MM.1S (cell line): Measurements from ENCODE around the gene PRKG1.

Experiments used
- DNase-seq: peaks from one replicate; pipeline ENCODE4 v3.0.0-alpha.2; 2015
- H2AFZ ChIP-seq: fragments of 300-600 bp; sonication (generic); 2 replicates; pipeline ENCODE4 v1.6.0; 2016; ENCODE audit warnings: antibody characterized with exemption, low read length
- H3F3A ChIP-seq: fragments of 300-600 bp; sonication (generic); 2 replicates; pipeline ENCODE4 v1.6.1; 2016; ENCODE audit warnings: mild to moderate bottlenecking, antibody characterized with exemption, low read length, moderate library complexity, mixed read lengths; ENCODE audit not compliant: insufficient read depth
- H3K27ac ChIP-seq: fragments of 300-600 bp; sonication (generic); 2 replicates; pipeline ENCODE4 v1.5.1; 2016; ENCODE audit warnings: mild to moderate bottlenecking, low read length
- H3K27me3 ChIP-seq: fragments of 300-600 bp; sonication (generic); replicated peaks from 2 replicates; pipeline ENCODE4 v1.6.0; 2016; ENCODE audit warnings: low read length; ENCODE audit not compliant: insufficient read depth
- H3K36me3 ChIP-seq: fragments of 300-600 bp; sonication (generic); replicated peaks from 2 replicates; pipeline ENCODE4 v1.6.1; 2016; ENCODE audit warnings: mild to moderate bottlenecking, low read length, mixed read lengths; ENCODE audit not compliant: insufficient read depth
- H3K4me1 ChIP-seq: fragments of 300-600 bp; sonication (generic); 2 replicates; pipeline ENCODE4 v1.6.1; 2016; ENCODE audit warnings: low read length, mixed read lengths
- H3K4me2 ChIP-seq: fragments of 300-600 bp; sonication (generic); 2 replicates; pipeline ENCODE4 v1.6.0; 2016; ENCODE audit warnings: low read depth, low read length
- H3K4me3 ChIP-seq: fragments of 300-600 bp; sonication (generic); 2 replicates; pipeline ENCODE4 v1.5.1; 2016; ENCODE audit warnings: low read length, mixed read lengths
- H3K79me2 ChIP-seq: fragments of 300-600 bp; sonication (generic); 2 replicates; pipeline ENCODE4 v1.6.1; 2016; ENCODE audit warnings: mixed run types, low read length, mixed read lengths
- H3K9ac ChIP-seq: fragments of 300-600 bp; sonication (generic); 2 replicates; pipeline ENCODE4 v1.6.1; 2016; ENCODE audit warnings: low read length, mixed read lengths
- H3K9me2 ChIP-seq: fragments of 300-600 bp; sonication (generic); replicated peaks from 2 replicates; pipeline ENCODE4 v1.6.1; 2016; ENCODE audit warnings: mild to moderate bottlenecking, low read length, mixed read lengths; ENCODE audit not compliant: insufficient read depth
- H3K9me3 ChIP-seq: fragments of 300-600 bp; sonication (generic); replicated peaks from 2 replicates; pipeline ENCODE4 v1.6.1; 2016; ENCODE audit warnings: mild to moderate bottlenecking, low read length, mixed read lengths; ENCODE audit not compliant: insufficient read depth
- H4K20me1 ChIP-seq: fragments of 300-600 bp; sonication (generic); 2 replicates; pipeline ENCODE4 v1.6.1; 2016; ENCODE audit warnings: mild to moderate bottlenecking, low read length, moderate library complexity, mixed read lengths; ENCODE audit not compliant: insufficient read depth
- CTCF ChIP-seq: fragments of 300-600 bp; sonication (generic); IDR thresholded peaks from 2 replicates; pipeline ENCODE4 v1.5.1; 2016; ENCODE audit warnings: antibody characterized with exemption, low read length, mixed read lengths
- EZH2 ChIP-seq: fragments of 300-600 bp; sonication (generic); optimal IDR thresholded peaks from 2 replicates; pipeline ENCODE3; 2017; ENCODE audit warnings: low read depth, mild to moderate bottlenecking, antibody characterized with exemption, low read length, mixed read lengths
- EZH2phosphoT487 ChIP-seq: fragments of 300-600 bp; sonication (generic); IDR thresholded peaks from 2 replicates; pipeline ENCODE4 v1.6.1; 2018; ENCODE audit warnings: antibody characterized with exemption, low read length

PRKG1 gene

GRCh38 chr10:51085204-51085603, 10.9 kb downstream of the PRKG1 start:
- H3K9ac ChIP-seq = no peak overlapping the region
- H3K27me3 ChIP-seq = no peaks in the 10 kb centered on the region
- H3K9me2 ChIP-seq = no peaks in the 10 kb centered on the region
- H4K20me1 ChIP-seq = no peaks in the 10 kb centered on the region
- DNase-seq = no peak
- H3K27ac ChIP-seq = no peak overlapping the region
- H3K79me2 ChIP-seq = no peaks in the 10 kb centered on the region
- no peaks in the 10 kb centered on the region for H3K4me1 ChIP-seq
- TF ChIP-seq EZH2phosphoT487 (no peak), EZH2 (no peak), CTCF (no peak)
- no peak overlapping the region for H3K4me2 ChIP-seq
- H3K4me3 ChIP-seq = no peak overlapping the region
- no peaks in the 10 kb centered on the region for H3F3A ChIP-seq
- H3K9me3 ChIP-seq = no peaks in the 10 kb centered on the region
- no peak overlapping the region for H2AFZ ChIP-seq
- no peaks in the 10 kb centered on the region for H3K36me3 ChIP-seq

GRCh38 chr10:51086710-51087109, 12.4 kb downstream of the PRKG1 start:
- TF ChIP-seq EZH2phosphoT487 (no peak), EZH2 (no peak), CTCF (no peak)
- no peaks in the 10 kb centered on the region for H3K9me2 ChIP-seq

GRCh38 chr10:51087114-51087513, 12.8 kb downstream of the PRKG1 start:
- no peaks in the 10 kb centered on the region for H3F3A ChIP-seq
- H3K27me3 ChIP-seq = no peaks in the 10 kb centered on the region
- no peaks in the 10 kb centered on the region for H3K79me2 ChIP-seq
- H3K36me3 ChIP-seq = no peaks in the 10 kb centered on the region
- no peak for DNase-seq
- no peaks in the 10 kb centered on the region for H3K9me2 ChIP-seq
- no peaks in the 10 kb centered on the region for H4K20me1 ChIP-seq
- H3K4me3 ChIP-seq = no peak overlapping the region
- no peak overlapping the region for H3K4me2 ChIP-seq
- no peak overlapping the region for H2AFZ ChIP-seq
- H3K9me3 ChIP-seq = no peaks in the 10 kb centered on the region
- H3K4me1 ChIP-seq = no peaks in the 10 kb centered on the region
- no peak overlapping the region for H3K27ac ChIP-seq
- H3K9ac ChIP-seq = no peak overlapping the region
- TF ChIP-seq EZH2phosphoT487 (no peak), CTCF (no peak), EZH2 (no peak)

More at GRCh38 chr10:51086710-51087109, 12.4 kb downstream of the PRKG1 start:
- H3K79me2 ChIP-seq = no peaks in the 10 kb centered on the region
- H4K20me1 ChIP-seq = no peaks in the 10 kb centered on the region
- H3F3A ChIP-seq = no peaks in the 10 kb centered on the region
- no peak for DNase-seq
- H3K27ac ChIP-seq = no peak overlapping the region
- no peak overlapping the region for H3K4me3 ChIP-seq
- no peaks in the 10 kb centered on the region for H3K4me1 ChIP-seq
- H3K36me3 ChIP-seq = no peaks in the 10 kb centered on the region
- no peaks in the 10 kb centered on the region for H3K9me3 ChIP-seq
- H3K9ac ChIP-seq = no peak overlapping the region
- no peak overlapping the region for H2AFZ ChIP-seq
- H3K27me3 ChIP-seq = no peaks in the 10 kb centered on the region
- H3K4me2 ChIP-seq = no peak overlapping the region
